ENCODE measurements around the gene PDE4DIP.
A peak's percentile ranks its signal among the peaks of the same experiment; 100 is the strongest.
"Not testable (repeated sequence)": the region's sequence is repeated elsewhere in the genome, so short reads cannot be mapped to it uniquely, and the experiment has no call there.

Gene PDE4DIP

DNA sequence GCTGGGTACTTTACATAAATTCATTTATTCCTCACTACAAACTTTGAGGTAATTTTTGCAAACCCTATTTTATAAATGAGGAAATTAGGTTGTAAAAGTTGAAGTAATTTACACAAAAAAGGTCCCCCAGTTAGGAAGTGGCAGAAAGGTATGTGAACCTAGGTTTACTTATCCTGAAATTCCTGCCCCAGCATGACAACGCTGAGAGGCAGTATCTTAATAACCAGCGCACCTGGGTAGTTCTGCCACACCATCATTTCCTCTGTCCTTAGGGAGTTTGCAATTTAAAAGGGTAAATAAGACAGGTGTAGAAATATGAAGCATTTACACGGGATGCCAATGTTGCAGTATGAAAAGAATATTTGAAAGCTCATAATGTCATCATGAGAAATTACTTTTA is 79.6 kb downstream of the PDE4DIP start:
- DNase-seq: not testable (repeated sequence)

DNA sequence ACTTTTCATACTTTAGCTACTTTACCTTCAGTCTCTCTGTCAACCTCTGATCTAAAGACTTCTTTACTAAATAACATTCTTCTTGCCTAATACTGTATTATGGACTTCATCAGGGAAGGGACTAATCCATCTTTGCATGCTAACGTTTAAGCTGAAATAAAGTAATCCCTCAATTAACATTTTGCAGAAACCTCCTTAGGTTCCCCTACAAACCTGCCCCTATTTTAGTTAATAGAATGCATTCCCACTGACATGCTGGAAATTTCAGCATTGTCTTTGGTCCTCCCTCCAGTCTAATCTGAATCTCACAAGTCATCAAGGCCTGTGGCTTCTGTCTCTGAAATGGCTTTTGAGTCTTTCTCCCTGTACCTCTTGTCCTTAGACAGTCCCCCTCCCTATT is 83.4 kb downstream of the PDE4DIP start:
- not testable (repeated sequence) for DNase-seq

- not testable (repeated sequence) for DNase-seq
Measured at GRCh38 chr1:148929253-148929652, 85.0 kb downstream of the PDE4DIP start.

- DNase-seq: not testable (repeated sequence)
Measured at GRCh38 chr1:148935381-148936002, 91.3 kb downstream of the PDE4DIP start.

DNA sequence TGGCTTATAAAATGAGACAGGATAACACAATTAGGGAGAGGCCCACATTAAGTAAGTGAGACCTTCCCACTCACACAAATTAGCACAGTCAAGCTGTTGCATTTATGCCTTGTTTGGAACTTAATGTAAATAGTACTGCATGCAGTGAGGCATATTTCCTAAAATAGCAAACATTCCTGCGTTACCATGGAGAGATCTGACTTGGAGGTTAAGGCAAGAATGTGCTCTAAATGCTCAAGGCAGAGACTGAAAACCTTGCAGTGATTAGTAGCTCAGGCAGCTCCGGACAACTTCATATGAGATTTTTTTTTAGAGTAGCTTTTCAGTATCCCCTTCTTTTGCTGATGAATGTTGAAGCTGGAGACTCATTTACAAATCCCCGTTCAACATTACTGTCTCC is 98.7 kb downstream of the PDE4DIP start:
- not testable (repeated sequence) for DNase-seq

- not testable (repeated sequence) for DNase-seq
Measured at GRCh38 chr1:148945130-148945529, 100.9 kb downstream of the PDE4DIP start.

DNA sequence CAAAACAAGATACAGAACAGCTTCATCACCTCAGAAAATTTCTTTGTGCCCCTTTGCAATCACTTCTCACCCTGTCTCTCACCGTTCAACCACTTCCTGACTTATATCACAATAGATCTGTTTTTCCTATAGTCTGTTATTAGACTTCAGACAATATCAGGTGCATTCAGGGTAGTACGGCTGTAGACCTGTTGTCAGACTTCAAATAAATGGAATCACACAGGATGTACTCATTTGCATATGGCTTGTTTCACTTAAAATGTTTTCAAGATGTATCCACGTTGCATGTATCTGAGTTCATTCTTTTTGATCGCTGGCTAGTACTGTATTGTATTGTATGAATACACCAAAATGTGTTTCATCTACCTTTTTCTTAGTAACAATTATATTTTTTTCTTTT is 104.5 kb downstream of the PDE4DIP start:
- DNase-seq: peak; percentile 9

GRCh38 chr1:148951336-148952227 is 107.4 kb downstream of the PDE4DIP start:
- peak; percentile 59 for DNase-seq

DNA sequence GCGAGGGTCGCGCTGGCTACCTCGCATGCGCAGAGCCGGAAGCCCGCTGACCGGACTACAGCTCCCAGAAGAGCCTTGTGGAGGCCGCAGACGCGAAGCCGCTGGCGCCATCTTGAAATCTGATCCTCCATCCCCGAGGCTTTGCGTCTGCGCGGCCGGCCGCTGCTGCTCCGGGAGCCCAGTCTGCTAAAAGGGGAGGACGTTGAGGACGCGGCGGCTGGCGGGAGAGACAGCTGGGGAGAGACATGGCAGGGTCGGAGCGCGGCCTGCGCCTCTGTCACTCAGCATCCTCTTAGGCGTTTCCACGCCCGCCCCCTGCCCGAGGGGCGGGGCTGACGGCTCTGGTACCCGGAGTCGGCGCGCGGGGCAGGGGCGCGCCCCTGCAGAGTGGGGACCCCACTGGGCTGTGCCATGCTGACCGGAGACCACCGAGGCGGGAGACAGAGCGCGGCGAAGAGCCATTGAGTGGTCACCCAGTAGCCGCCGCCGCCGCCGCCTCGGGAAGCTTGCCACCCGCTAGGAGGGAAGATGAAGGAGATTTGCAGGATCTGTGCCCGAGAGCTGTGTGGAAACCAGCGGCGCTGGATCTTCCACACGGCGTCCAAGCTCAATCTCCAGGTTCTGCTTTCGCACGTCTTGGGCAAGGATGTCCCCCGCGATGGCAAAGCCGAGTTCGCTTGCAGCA is 108.2 kb downstream of the PDE4DIP start:
- peak; percentile 33 for DNase-seq

DNA sequence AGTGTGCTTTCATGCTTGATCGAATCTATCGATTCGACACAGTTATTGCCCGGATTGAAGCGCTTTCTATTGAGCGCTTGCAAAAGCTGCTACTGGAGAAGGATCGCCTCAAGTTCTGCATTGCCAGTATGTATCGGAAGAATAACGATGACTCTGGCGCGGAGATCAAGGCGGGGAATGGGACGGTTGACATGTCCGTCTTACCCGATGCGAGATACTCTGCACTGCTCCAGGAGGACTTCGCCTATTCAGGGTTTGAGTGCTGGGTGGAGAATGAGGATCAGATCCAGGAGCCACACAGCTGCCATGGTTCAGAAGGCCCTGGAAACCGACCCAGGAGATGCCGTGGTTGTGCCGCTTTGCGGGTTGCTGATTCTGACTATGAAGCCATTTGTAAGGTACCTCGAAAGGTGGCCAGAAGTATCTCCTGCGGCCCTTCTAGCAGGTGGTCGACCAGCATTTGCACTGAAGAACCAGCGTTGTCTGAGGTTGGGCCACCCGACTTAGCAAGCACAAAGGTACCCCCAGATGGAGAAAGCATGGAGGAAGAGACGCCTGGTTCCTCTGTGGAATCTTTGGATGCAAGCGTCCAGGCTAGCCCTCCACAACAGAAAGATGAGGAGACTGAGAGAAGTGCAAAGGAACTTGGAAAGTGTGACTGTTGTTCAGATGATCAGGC is 108.8 kb downstream of the PDE4DIP start:
- DNase-seq: not testable (repeated sequence)

- not testable (repeated sequence) for DNase-seq
Measured at GRCh38 chr1:148953730-148954129, 109.5 kb downstream of the PDE4DIP start.

DNA sequence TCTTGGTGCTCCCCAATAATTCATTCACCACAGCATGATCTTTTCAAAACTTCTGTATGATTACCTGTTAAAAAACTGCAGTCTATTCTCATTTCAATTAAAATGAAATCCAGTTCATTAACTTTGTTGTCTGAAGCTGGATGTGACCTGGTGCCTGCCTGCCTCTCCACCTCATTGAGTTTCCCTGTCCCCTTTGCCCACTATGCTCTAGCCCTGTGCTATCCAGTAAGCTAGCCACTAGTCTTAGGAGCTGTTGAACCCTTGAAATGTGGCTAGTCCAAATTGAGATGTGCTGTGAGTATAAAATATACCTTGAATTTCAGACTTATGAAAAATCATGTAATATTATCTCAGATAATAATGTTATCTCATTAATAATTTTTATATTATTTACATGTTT is 114.1 kb downstream of the PDE4DIP start:
- DNase-seq: not testable (repeated sequence)

DNA sequence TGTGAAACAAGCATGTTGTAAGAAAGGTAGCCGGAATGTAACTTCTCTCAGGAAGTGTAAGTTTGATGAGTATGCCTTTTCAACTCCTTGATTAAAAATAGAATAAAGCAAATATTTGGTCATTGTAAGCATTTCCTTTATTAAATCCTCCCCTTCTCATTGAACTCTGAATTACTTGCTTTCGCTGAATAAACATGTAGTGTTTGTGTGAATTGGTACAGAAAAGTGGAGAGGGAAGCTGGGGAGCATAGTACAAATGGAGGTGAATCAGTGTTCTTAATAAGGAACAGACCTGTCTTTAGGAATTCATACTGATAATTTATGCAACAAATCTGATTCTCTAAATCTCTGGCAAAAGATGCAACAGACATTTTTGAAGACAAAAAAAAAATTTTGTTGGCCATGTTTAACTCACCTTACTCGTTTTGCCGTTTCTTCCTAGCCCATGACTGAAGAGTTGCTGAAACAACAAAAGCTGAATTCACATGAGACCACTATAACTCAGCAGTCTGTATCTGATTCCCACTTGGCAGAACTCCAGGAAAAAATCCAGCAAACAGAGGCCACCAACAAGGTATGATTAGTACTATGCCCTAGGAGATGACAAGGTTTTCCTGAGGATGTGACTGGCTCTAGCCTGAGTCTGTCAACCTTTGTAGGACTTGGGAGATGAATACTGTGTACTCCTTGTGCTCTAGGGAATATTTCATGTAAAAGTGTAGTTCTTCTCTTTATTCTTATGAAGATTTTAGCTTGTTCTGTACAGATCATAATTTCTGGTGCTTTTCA is 116.2 kb downstream of the PDE4DIP start:
- not testable (repeated sequence) for DNase-seq

DNA sequence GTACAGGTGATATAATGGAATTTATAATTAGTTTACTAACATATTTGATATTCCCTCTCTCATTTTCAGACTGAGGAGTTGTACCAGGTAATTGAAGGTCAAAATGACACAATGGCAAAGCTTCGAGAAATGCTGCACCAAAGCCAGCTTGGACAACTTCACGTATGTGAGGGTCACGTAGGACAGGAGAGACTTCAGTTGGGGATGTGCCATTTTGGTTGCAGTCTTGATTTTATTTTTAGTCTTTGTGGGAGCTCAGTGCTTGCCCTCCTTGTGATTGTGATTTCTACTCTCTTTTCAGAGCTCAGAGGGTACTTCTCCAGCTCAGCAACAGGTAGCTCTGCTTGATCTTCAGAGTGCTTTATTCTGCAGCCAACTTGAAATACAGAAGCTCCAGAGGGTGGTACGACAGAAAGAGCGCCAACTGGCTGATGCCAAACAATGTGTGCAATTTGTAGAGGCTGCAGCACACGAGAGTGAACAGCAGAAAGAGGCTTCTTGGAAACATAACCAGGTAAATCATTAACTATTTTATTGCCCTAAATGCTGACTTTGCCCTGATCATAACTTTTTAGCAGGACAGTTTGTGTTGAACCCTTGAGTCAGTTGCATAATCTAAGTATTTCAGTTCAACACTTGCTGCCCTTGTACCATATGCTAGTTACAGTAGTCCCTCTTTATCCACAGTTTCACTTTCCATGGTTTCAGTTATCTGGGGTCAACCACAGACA is 118.1 kb downstream of the PDE4DIP start:
- DNase-seq: not testable (repeated sequence)

- not testable (repeated sequence) for DNase-seq
Measured at GRCh38 chr1:148966084-148966483, 121.9 kb downstream of the PDE4DIP start.

DNA sequence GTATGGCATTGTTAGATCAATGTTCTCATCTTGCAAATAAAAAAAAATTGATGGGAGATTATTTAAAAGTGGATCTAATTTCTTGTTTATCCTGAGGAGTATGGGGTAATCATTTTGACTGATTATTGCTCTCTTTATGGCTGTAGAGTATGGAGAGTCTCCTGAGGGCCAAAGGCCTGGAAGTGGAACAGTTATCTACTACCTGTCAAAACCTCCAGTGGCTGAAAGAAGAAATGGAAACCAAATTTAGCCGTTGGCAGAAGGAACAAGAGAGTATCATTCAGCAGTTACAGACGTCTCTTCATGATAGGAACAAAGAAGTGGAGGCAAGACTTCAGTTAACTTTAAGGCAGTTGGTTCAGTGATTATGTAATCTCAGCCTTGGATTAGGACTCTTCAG is 123.4 kb downstream of the PDE4DIP start:
- DNase-seq: not testable (repeated sequence)

GRCh38 chr1:148968682-148969081 is 124.5 kb downstream of the PDE4DIP start:
- not testable (repeated sequence) for DNase-seq

DNA sequence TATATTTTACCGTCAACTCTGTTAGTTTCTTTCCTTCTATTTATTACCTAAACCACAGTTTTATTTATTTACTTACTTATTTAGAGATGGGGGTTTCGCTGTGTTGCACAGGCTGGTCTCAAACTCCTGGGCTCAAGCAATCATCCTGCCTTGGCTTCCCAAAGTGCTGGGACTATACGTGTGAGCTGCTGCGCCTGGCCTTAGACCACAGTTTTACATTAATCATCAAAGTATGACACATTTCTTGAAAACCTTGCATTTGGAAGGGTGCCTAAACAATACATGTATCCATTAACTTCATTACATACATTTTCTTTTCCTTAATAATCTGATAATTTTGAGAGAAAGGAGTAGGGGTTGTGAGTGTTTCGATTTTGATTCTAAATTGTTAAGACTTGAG is 124.9 kb downstream of the PDE4DIP start:
- not testable (repeated sequence) for DNase-seq

- DNase-seq: not testable (repeated sequence)
Measured at GRCh38 chr1:148975453-148975852, 131.2 kb downstream of the PDE4DIP start.

GRCh38 chr1:148975866-148976537 is 131.8 kb downstream of the PDE4DIP start:
- not testable (repeated sequence) for DNase-seq

- not testable (repeated sequence) for DNase-seq
Measured at GRCh38 chr1:148977785-148978184, 133.6 kb downstream of the PDE4DIP start.

Data from effector CD4-positive, alpha-beta T cell (primary cell).